Measurements from ENCODE around the gene NOXA1. TPM values are rescaled to one million over a fixed set of nuclear protein-coding genes. Genes with fewer than 3 reads are reported as not detected.

The NOXA1 gene
- total RNA-seq, 4 donors from 2014 or later, result 6.3 to 11.4 (median 10.1) TPM

- Histone ChIP-seq H3K36me3 (peaks cover 0 to 8% (median 0%) of the 10 kb centered on the region in 3 donors), H3K4me3 (no peak overlapping the region), H3K27me3 (no peaks in the 10 kb centered on the region), H3K9me3 (no peaks in the 10 kb centered on the region), H3K27ac (no peak overlapping the region), H3K4me1 (peaks cover 0 to 13% (median 4%) of the 10 kb centered on the region in 4 donors)
- 78 to 81% methylated on average over 18 to 27 of the region's 27 CpGs for WGBS, 2 donors
- TF ChIP-seq CTCF (IDR thresholded peaks at IDR 0.05) (no peak), EP300 (IDR thresholded peaks at IDR 0.05) (no peak), POLR2A (IDR thresholded peaks at IDR 0.05) (no peak)
- no peak for DNase-seq (ENCODE audit: low spot score in 2 of 2)
These were observed 5.8 kb downstream of the NOXA1 start for GRCh38 chr9:137428841-137429545.

GRCh38 chr9:137429546-137429890 is 6.3 kb downstream of the NOXA1 start:
- Histone ChIP-seq H3K36me3 (peaks cover 0 to 8% (median 0%) of the 10 kb centered on the region in 3 donors), H3K4me1 (peaks cover 0 to 7% (median 0%) of the 10 kb centered on the region in 4 donors), H3K9me3 (no peaks in the 10 kb centered on the region), H3K4me3 (no peak overlapping the region), H3K27ac (no peak overlapping the region), H3K27me3 (no peaks in the 10 kb centered on the region)
- TF ChIP-seq EP300 (IDR thresholded peaks at IDR 0.05), result no peak
- TF ChIP-seq CTCF (IDR thresholded peaks at IDR 0.05), result no peak
- no peak for TF ChIP-seq POLR2A (IDR thresholded peaks at IDR 0.05)
- 76 to 78% methylated on average over 7 to 8 of the region's 14 CpGs for WGBS, 2 donors
- DNase-seq (ENCODE audit: low spot score in 2 of 2), result no peak

GRCh38 chr9:137429974-137430722 is 7.0 kb downstream of the NOXA1 start:
- Histone ChIP-seq H3K36me3 (peaks cover 0 to 8% (median 0%) of the 10 kb centered on the region in 3 donors), H3K4me1 (peaks cover 0 to 3% (median 0%) of the 10 kb centered on the region in 4 donors), H3K9me3 (no peaks in the 10 kb centered on the region), H3K27me3 (no peaks in the 10 kb centered on the region), H3K4me3 (no peak overlapping the region), H3K27ac (no peak overlapping the region)
- 59% methylated on average over 19 to 24 of the region's 34 CpGs for WGBS, 2 donors
- no peak for TF ChIP-seq POLR2A (IDR thresholded peaks at IDR 0.05)
- TF ChIP-seq EP300 (IDR thresholded peaks at IDR 0.05), result no peak
- DNase-seq (ENCODE audit: low spot score in 2 of 2), result no peak

GRCh38 chr9:137430723-137431415 is 7.7 kb downstream of the NOXA1 start:
- peaks cover 0 to 8% (median 0%) of the 10 kb centered on the region in 3 donors for H3K36me3 ChIP-seq
- no peak for TF ChIP-seq EP300 (IDR thresholded peaks at IDR 0.05)
- TF ChIP-seq POLR2A (IDR thresholded peaks at IDR 0.05), result no peak
- TF ChIP-seq CTCF (IDR thresholded peaks at IDR 0.05), result no peak
- 69 to 81% methylated on average over 14 to 17 of the region's 27 CpGs for WGBS, 2 donors
- no peaks in the 10 kb centered on the region for H3K9me3 ChIP-seq
- no peak overlapping the region for H3K27ac ChIP-seq
- H3K4me3 ChIP-seq, result no peak overlapping the region
- no peak for DNase-seq (ENCODE audit: low spot score in 2 of 2)
- H3K27me3 ChIP-seq, result no peaks in the 10 kb centered on the region
- peaks cover 0 to 4% (median 1%) of the 10 kb centered on the region in 4 donors for H3K4me1 ChIP-seq

GRCh38 chr9:137431416-137431931 is 8.3 kb downstream of the NOXA1 start:
- H3K4me1 ChIP-seq, result peaks cover 0 to 10% (median 3%) of the 10 kb centered on the region in 4 donors
- TF ChIP-seq POLR2A (IDR thresholded peaks at IDR 0.05) (no peak), CTCF (IDR thresholded peaks at IDR 0.05) (no peak)
- peaks cover 0 to 8% (median 0%) of the 10 kb centered on the region in 3 donors for H3K36me3 ChIP-seq
- no peak overlapping the region for H3K4me3 ChIP-seq
- peaks cover 0 to under 1% of the 10 kb centered on the region in 2 donors for H3K27me3 ChIP-seq
- no peaks in the 10 kb centered on the region for H3K9me3 ChIP-seq
- WGBS, 2 donors, result 78 to 83% methylated on average over 13 to 17 of the region's 21 CpGs
- no peak for DNase-seq (ENCODE audit: low spot score in 2 of 2)
- no peak overlapping the region for H3K27ac ChIP-seq
